Upper lobe of right lung (tissue), 1 donor: Measurements from ENCODE around the gene PLPP7. TPM values are rescaled to one million over a fixed set of nuclear protein-coding genes. Genes with fewer than 3 reads are reported as not detected.

Source experiments
- ATAC-seq: fragments of 200-7000 bp; cut with Tn5 transposase; one replicate; pipeline ENCODE4 v1.9.1; 2020; ENCODE audit warnings: mild to moderate bottlenecking, moderate library complexity
- DNase-seq: peaks from one replicate; pipeline ENCODE4 v3.0.0-alpha.2; 2020
- H3K27ac ChIP-seq: fragments of 200-600 bp; one replicate; pipeline ENCODE4 v1.8.0; 2022
- H3K27me3 ChIP-seq: fragments of 200-600 bp; one replicate; pipeline ENCODE4 v1.8.0; 2022; ENCODE audit warnings: mild to moderate bottlenecking
- H3K36me3 ChIP-seq: fragments of 200-600 bp; one replicate; pipeline ENCODE4 v1.8.0; 2022
- H3K4me1 ChIP-seq: fragments of 200-600 bp; one replicate; pipeline ENCODE4 v1.8.0; 2022
- H3K4me3 ChIP-seq: fragments of 200-600 bp; one replicate; pipeline ENCODE4 v1.8.0; 2022; ENCODE audit warnings: mild to moderate bottlenecking
- H3K9me3 ChIP-seq: fragments of 200-600 bp; one replicate; pipeline ENCODE4 v1.8.0; 2022
- intact Hi-C: fragments of 100-400 bp; cut with DNase I; formaldehyde crosslinking; loops from one replicate; pipeline ENCODE4 v1.11.0; 2022
- total RNA-seq: library from RNA; stranded (reverse); fragmentation: NEBNext Ultra II Directional; extraction: Animal tissue kit (Norgen Biotek cat#: 25700); gene quantifications from one replicate; pipeline ENCODE4 v1.2.1, GENCODE V29; 2021
- TF ChIP-seq, protein P1 (sequence below): fragments of 200-600 bp; IDR thresholded peaks from one replicate; pipeline ENCODE4 v1.8.0; 2022; ENCODE audit warnings: antibody characterized with exemption
- donor health status: DM: no; HTN: yes; CAD: no; lungs with severe emphysema.

PLPP7 gene
- total RNA-seq, 1 donor from 2014 or later: 1.5 TPM

GRCh38 chr9:131279196-131279862, 10.2 kb upstream of the PLPP7 start:
- peaks cover 24% of the 10 kb centered on the region for H3K27me3 ChIP-seq
- no peak overlapping the region for H3K27ac ChIP-seq
- ATAC-seq (no peak), DNase-seq (no peak)
- H3K4me1 ChIP-seq: no peaks in the 10 kb centered on the region
- H3K9me3 ChIP-seq: no peaks in the 10 kb centered on the region
- TF ChIP-seq, protein P1, sequence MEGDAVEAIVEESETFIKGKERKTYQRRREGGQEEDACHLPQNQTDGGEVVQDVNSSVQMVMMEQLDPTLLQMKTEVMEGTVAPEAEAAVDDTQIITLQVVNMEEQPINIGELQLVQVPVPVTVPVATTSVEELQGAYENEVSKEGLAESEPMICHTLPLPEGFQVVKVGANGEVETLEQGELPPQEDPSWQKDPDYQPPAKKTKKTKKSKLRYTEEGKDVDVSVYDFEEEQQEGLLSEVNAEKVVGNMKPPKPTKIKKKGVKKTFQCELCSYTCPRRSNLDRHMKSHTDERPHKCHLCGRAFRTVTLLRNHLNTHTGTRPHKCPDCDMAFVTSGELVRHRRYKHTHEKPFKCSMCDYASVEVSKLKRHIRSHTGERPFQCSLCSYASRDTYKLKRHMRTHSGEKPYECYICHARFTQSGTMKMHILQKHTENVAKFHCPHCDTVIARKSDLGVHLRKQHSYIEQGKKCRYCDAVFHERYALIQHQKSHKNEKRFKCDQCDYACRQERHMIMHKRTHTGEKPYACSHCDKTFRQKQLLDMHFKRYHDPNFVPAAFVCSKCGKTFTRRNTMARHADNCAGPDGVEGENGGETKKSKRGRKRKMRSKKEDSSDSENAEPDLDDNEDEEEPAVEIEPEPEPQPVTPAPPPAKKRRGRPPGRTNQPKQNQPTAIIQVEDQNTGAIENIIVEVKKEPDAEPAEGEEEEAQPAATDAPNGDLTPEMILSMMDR: no peak
- no peak overlapping the region for H3K4me3 ChIP-seq
- intact Hi-C loops: no loop called here
- no peaks in the 10 kb centered on the region for H3K36me3 ChIP-seq

- peaks cover 24% of the 10 kb centered on the region for H3K27me3 ChIP-seq
- no peaks in the 10 kb centered on the region for H3K9me3 ChIP-seq
- ATAC-seq: no peak
- DNase-seq: no peak
- no peak overlapping the region for H3K4me3 ChIP-seq
- no peaks in the 10 kb centered on the region for H3K4me1 ChIP-seq
- intact Hi-C loops: no loop called here
- TF ChIP-seq, protein P1: no peak
- no peaks in the 10 kb centered on the region for H3K36me3 ChIP-seq
- H3K27ac ChIP-seq: no peak overlapping the region
Measured at GRCh38 chr9:131279863-131280570, 9.5 kb upstream of the PLPP7 start.

DNA sequence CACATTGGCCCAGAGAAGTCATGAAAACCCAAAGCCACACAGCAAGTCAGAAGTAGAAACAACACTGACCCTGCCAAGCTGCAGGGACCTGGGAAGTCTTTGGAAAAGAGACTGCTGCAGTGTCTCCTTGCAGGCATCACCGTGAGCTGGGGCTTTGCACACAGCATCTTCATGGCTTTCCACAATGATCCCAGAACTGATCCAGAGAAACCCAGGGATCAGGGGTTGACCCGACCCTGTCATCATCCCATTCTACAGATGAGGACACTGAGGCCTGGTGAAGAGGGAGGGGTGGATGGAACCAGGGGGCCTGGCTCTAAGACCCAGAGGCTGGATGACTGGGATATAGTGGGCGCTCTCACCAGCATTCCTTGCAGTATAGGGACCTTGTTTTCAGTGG, 8.9 kb upstream of the PLPP7 start:
- intact Hi-C loops: no loop called here
- no peaks in the 10 kb centered on the region for H3K9me3 ChIP-seq
- TF ChIP-seq, protein P1: no peak
- H3K4me3 ChIP-seq: no peak overlapping the region
- peaks cover 24% of the 10 kb centered on the region for H3K27me3 ChIP-seq
- H3K36me3 ChIP-seq: no peaks in the 10 kb centered on the region
- H3K27ac ChIP-seq: no peak overlapping the region
- H3K4me1 ChIP-seq: no peaks in the 10 kb centered on the region
- DNase-seq: no peak
- no peak for ATAC-seq

DNA sequence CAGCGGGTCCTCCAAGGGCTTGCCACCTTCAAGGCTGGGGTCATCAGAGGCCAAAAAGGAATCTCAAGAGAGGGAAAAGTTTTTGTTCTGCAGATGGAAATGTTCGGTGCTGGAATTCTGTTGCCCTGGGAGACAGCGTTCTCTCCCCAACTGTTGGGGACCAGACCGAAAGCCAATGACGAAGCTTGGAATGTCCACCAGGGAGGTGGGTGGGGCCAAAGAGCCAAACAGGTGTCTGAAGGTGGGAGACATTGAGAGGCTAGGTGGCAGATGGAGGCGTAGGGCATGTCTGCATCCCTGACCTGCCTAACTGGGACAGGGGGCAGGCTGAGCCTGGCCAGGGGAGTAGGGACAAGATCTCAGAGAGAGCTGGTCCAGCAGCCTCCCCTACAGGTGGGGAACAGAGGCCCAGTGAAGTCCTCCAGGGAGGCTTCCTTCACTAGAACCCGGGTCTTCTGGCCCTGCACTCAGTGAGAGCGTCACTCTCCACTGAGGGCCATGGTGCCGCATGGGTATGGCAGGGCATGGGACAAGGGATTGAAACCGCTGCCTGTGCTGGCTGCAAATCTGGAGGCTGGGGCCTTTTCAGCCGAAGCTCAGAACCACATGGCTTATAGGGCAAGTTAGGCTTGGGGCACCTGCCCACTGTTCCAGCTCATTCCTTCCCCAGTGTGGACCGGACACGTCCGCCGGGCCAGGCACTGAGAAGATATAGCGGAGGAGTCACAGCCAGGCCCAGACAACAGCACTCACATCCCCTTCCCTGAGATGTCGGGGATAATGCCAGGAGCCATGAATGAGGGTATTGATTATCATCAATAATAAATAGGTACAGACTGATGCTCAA, 8.2 kb upstream of the PLPP7 start:
- no peaks in the 10 kb centered on the region for H3K36me3 ChIP-seq
- no peaks in the 10 kb centered on the region for H3K9me3 ChIP-seq
- no peak for ATAC-seq
- DNase-seq: no peak
- no peak overlapping the region for H3K4me3 ChIP-seq
- TF ChIP-seq, protein P1: no peak
- intact Hi-C loops: no loop called here
- H3K27me3 ChIP-seq: peaks cover 24% of the 10 kb centered on the region
- no peaks in the 10 kb centered on the region for H3K4me1 ChIP-seq
- no peak overlapping the region for H3K27ac ChIP-seq

GRCh38 chr9:131282175-131282574, 7.3 kb upstream of the PLPP7 start:
- ATAC-seq (no peak), DNase-seq (no peak)
- intact Hi-C loops: no loop called here
- H3K9me3 ChIP-seq: no peaks in the 10 kb centered on the region
- H3K4me3 ChIP-seq: no peak overlapping the region
- H3K27ac ChIP-seq: no peak overlapping the region
- H3K36me3 ChIP-seq: no peaks in the 10 kb centered on the region
- TF ChIP-seq, protein P1: no peak
- H3K4me1 ChIP-seq: no peaks in the 10 kb centered on the region
- peaks cover 24% of the 10 kb centered on the region for H3K27me3 ChIP-seq
